ENCODE results near the gene TAS2R60.
"Not testable (repeated sequence)": the region's sequence is repeated elsewhere in the genome, so short reads cannot be mapped to it uniquely, and the experiment has no call there.

Gene TAS2R60

DNA sequence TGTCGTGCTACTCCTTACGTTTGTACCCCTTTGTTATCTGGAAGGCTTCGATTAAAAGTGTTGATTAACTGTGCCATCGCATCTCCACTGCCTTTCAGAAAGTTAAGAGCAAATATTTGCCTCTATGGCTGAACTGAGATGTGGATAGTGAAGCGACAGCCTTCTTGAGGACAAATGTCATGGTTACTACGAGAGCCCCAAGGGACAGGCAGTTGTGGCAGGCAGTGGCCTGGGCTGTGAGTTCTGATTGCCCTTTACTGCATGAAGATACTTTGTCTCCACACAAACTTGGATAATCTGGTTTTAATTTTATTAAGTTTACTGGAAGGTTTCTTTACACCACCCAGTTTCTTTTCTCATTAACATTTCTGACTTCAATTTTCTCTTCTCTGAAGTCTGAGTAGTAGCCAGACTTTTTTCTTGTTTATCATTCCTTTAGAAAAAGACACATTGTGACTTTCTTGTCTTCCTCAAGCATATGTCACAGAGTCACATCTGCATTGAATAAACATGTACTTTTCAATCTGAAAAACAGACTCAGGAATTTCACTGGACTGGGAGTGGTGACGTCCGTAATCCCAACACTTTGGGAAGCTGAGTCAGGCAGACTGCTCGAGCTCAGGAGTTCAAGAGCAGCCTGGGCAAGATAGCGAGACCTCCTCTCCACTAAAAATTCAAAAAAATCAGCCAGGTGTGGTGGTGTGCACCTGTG, 36.0 kb downstream of the TAS2R60 start:
- no peak for DNase-seq

DNA sequence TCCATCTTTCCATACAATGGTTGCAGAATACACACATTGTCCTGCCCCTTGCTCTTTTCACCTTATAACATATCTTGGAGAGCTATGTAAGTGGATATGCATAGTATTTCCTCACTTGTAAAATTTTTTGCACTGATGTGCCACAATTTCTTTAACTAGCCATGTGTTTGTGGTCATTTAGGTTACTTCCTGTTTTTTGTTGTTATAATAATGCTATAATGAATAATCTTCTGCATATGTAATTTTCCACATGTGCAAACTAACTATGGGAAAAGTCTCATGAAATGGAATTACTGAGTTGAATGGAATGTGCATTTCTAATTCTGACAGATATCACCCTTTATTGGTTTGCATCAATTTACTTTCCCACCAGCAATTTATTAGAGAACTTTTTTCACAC, 37.2 kb downstream of the TAS2R60 start:
- no peak for DNase-seq

DNA sequence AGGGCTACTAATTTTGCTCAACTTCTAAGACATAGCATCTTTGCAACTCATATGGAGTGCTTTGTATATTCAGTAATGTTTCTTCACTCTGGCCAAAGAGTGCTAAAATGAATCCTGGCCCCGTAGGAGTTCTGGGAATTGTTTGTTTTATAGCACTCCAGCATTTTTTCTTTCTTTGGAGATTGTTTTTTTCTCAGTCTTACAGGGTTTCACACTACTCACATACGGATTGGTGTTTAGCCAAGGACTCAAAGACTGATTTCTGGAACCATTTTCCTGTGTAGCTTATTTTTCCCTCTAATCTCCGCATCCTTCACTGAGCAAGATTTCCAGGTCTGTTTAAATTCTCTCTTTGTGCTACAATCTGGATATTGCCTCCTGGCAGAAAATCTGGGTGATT, 40.9 kb downstream of the TAS2R60 start:
- no peak for DNase-seq

DNA sequence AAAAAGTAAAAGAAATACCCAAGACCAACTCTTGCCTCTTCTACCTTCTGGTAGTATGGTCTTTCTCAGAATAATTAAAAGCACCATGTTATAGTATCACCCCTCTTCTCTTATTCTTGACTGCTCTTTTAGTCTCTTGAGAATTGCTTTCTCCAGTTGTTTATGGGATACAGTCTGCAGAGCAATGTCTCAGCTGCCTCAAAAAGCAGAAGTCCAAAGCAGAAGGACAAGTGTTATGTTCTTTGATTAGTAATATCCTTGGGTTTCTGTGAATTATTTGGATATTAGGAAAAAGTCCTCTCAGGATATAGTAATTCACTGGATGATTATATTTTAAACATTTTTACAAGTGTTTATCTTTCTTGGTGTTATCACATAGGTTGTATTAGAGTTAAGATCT, 41.8 kb downstream of the TAS2R60 start:
- DNase-seq, result no peak

DNA sequence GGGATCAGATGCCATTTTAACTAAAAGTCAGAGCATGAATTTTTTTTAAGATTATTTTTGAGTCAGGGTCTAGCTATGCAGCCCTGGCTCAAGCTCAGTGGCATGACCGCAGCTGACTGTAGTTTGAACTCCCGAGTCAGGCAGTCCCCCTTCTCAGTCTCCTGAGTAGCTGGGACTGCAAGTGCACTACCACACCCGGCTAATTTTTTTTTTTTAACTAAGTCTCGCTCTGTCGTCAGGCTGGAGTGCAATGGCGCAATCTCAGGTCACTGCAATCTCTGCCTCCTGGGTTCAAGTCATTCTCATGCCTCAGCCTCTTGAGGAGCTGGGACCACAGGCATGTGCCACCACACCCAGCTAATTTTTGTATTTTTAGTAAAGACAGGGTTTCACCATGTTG, 42.2 kb downstream of the TAS2R60 start:
- no peak for DNase-seq

DNA sequence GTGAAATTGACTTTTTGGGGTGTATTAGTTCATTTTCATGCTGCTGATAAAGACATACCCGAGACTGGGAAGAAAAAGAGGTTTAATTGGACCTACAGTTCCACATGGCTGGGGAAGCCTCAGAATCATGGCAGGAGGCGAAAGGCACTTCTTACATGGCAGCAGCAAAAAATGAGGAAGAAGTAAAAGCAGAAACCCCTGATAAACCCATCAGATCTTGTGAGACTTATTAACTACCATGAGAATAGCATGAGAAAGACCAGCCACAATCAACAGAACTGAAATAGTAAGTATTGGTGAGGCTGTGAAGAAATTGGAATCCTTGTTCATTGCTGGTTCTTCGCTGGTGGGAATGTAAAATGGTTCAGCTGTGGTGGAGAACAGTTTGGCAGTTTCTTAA, 43.0 kb downstream of the TAS2R60 start:
- DNase-seq, result not testable (repeated sequence)

DNA sequence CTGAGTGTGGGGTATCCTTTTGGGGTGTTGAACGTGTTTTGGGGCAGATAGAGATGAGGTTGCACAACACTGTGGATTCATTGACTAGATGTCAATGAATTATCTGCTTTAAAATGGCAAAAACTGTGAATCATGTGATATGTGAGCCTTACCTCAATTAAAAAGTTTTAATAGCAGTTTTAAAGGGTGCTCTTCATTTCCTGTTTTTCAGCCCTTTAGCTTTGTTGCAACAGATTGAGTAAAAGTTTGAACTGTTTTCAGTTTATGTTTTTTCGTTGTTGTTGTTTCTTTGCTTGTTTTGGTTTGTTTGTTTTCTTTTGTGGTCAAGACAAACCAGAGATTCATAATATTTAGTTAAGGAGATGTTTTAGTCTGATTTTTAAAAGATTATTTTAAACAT, 43.8 kb downstream of the TAS2R60 start:
- no peak for DNase-seq

DNA sequence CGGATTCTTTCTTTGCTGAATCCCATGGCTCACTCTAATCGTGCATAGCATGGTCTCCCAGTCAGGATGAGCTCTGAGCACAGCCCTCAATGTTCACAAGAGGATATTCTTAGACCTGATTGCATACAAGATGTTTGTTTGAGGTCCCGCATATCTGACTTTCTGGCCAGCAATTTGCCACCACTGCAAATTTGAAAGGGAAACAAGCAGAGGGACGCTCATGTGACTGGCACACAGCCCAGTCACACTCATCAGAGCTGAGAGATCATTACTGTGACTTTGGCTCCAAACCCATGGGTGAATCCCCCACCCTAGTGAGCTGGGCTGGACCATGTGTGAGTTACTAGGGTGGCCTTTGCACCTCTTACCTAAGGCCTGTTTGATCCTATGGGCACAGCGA, 44.3 kb downstream of the TAS2R60 start:
- DNase-seq, result no peak

DNA sequence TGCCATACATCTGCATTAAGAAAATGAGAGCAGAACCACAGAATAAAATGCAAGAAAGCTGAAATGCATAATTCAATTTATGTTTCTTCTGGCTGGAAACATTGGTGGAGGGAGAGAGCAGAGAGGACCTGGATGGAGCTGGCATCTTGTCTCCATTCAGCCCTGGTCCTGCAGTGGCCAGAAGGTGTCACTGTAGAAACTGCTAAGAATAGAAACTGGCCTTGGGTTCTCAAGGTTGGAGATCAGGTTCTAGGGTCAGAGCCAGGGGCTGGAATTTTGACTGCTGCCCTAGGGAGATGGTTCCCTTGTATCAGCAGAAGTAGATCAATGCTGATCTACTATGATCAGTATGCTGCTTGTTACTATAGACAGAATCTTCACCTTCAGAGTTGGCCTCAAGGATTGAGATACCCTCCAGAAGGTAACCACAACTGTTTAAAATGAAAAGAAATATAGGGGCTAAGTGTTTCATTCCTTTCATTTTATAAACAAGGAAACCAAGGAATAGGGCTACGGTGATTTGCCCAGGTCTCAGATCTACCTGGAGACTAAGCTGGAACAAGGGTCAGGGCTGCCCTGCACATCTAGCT, 47.6 kb downstream of the TAS2R60 start:
- DNase-seq, result no peak

DNA sequence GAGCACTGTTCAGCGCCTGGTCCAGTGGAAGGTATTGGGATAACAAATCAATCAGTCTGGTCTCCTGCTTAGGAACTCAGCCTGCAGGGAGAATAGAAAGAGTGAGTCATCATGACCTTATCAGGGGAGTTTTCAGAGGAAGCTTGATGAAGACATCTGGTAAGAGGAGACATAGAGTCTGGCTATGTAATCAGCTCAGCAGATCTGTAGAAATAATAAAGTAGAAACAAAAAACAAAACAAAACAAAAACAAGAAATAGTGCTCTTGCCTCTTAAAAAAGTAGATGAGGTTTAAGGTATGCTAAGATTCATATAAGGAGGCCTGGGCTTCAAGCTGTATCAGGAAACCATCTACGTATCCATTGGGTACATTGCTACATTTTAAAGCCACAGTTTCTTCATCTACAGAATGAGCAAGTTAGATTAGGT, 48.8 kb downstream of the TAS2R60 start:
- DNase-seq, result peak; percentile 25

DNA sequence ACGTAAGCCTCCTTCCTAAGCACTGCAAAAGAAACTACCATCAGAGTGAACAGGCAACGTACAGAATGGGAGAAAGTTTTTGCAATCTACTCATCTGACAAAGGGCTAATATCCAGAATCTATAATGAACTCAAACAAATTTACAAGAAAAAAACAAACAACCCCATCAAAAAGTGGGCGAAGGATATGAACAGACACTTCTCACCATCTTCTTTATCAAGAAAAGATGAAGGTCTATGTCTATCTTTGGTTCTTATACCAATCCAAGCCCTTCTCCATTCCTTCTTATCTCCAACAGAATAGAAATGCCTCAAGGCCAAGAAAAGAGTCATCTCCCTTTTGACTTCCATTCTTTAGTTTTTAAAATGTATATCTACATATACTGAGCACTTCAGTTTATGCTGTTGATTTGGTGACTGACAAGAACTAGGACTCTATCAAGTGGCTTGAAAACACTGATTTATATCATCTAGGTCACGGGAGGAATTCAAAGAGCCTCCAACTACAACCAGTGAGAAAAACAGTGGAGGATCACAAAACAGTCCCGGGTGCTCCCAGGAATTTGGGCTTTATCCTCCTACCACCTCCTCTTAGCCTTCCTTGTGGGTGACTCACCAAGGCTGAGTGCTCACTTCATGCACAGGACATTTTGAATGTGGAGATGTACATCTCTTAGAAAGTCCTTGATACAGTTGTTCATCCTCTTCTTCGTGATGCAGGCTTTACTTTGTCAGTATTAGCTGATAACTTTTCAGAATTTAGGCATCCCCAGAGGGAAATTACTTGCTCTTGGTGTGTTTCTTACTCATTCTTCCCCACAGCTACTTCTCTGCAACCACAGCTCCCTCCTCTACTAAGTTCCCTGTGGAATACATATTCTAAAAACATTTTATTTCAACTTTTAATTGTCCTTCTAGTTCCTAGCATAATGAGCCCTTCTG, 49.8 kb downstream of the TAS2R60 start:
- DNase-seq, result no peak

DNA sequence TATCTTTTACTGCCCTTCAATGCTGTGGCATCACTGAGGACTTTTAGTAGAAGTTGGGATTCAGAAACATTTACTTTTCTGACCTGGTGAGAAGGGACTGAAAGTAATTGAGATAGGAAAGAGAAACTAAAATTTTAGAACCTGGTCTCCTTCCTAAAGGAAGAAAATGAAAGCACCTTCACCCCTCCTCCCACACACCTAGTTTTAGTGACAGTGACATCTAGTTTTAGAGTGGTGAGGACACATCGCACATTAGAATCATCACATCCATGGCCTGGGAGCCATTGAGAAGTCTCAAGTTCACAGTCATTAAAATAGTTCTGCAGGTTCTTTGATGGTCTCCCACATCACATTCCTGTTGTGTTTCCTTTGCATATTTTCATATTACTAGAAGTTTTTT, 50.5 kb downstream of the TAS2R60 start:
- DNase-seq, result no peak
